HL-60 (cell line): ENCODE data around the gene G3BP2.

Experiments
- CTCF ChIP-seq: IDR thresholded peaks from one replicate; pipeline ENCODE4 v1.5.1; 2011; ENCODE audit warnings: low read length, control low read depth, inconsistent platforms; ENCODE audit not compliant: insufficient read depth
- GABPA ChIP-seq: IDR thresholded peaks from 2 replicates; pipeline ENCODE4 v1.6.1; 2012; ENCODE audit warnings: low read depth
- POLR2AphosphoS5 ChIP-seq: IDR thresholded peaks from 2 replicates; pipeline ENCODE4 v1.6.1; 2012; ENCODE audit warnings: low read depth

- TF ChIP-seq CTCF: no peak
- TF ChIP-seq POLR2AphosphoS5: no peak
- TF ChIP-seq GABPA: no peak
These were observed 12.5 kb upstream of the G3BP2 start for GRCh38 chr4:75685546-75686189.
